HUES64 (cell line): Measurements from ENCODE around the gene KDM4B.
"Not testable (repeated sequence)": the region's sequence is repeated elsewhere in the genome, so short reads cannot be mapped to it uniquely, and the experiment has no call there.

Experiments used
- H3K27ac ChIP-seq: 2 replicates; pipeline ENCODE4 v1.7.0; 2013; ENCODE audit warnings: low read depth, low read length, inconsistent platforms
- H3K27me3 ChIP-seq: 2 replicates; pipeline ENCODE4 v1.6.1; 2013; ENCODE audit warnings: mild to moderate bottlenecking, low read length; ENCODE audit not compliant: insufficient read depth
- H3K36me3 ChIP-seq: 2 replicates; pipeline ENCODE4 v1.6.1; 2013; ENCODE audit warnings: mild to moderate bottlenecking, low read length; ENCODE audit not compliant: insufficient read depth
- H3K4me1 ChIP-seq: 2 replicates; pipeline ENCODE4 v1.6.1; 2013; ENCODE audit warnings: mild to moderate bottlenecking, low read length, moderate library complexity; ENCODE audit not compliant: insufficient read depth
- H3K4me3 ChIP-seq: 2 replicates; pipeline ENCODE4 v1.5.1; 2013; ENCODE audit warnings: mild to moderate bottlenecking, low read length, moderate library complexity
- H3K9ac ChIP-seq: 2 replicates; pipeline ENCODE4 v1.6.1; 2013; ENCODE audit warnings: mild to moderate bottlenecking, low read depth, low read length
- H3K9me3 ChIP-seq: 2 replicates; pipeline ENCODE4 v1.6.1; 2013; ENCODE audit warnings: low read depth, low read length; ENCODE audit not compliant: insufficient read depth
- WGBS: fragments of 150-250, 120-280 bp; methylation state at CpG from one replicate; pipeline ENCODE4 v1.1.7; 2013; ENCODE audit warnings: missing lambda C conversion rate; 5-methylcytosine and 5-hydroxymethylcytosine counted together

Gene KDM4B

GRCh38 chr19:5152013-5152763 is 183.3 kb downstream of the KDM4B start:
- Histone ChIP-seq H3K9ac (no peak overlapping the region), H3K27me3 (no peaks in the 10 kb centered on the region), H3K9me3 (no peaks in the 10 kb centered on the region), H3K4me3 (no peak overlapping the region), H3K4me1 (peaks cover 12% of the 10 kb centered on the region), H3K36me3 (no peaks in the 10 kb centered on the region), H3K27ac (no peak overlapping the region)
- 97% methylated on average over 26 of the region's 27 CpGs for WGBS

GRCh38 chr19:5152767-5153532 is 184.0 kb downstream of the KDM4B start:
- no peak overlapping the region for H3K9ac ChIP-seq
- WGBS = 91% methylated on average over 23 of the region's 24 CpGs
- no peak overlapping the region for H3K27ac ChIP-seq

GRCh38 chr19:5153601-5154128 is 184.8 kb downstream of the KDM4B start:
- H3K9me3 ChIP-seq = peaks cover 3% of the 10 kb centered on the region; the same call in 1 of the 2 replicates
- no peak overlapping the region for H3K9ac ChIP-seq
- WGBS = 92% methylated on average over 14 of the region's 14 CpGs

More at GRCh38 chr19:5152767-5153532, 184.0 kb downstream of the KDM4B start:
- Histone ChIP-seq H3K36me3 (no peaks in the 10 kb centered on the region), H3K27me3 (no peaks in the 10 kb centered on the region), H3K4me1 (peaks cover 12% of the 10 kb centered on the region), H3K9me3 (no peaks in the 10 kb centered on the region), H3K4me3 (no peak overlapping the region)

DNA sequence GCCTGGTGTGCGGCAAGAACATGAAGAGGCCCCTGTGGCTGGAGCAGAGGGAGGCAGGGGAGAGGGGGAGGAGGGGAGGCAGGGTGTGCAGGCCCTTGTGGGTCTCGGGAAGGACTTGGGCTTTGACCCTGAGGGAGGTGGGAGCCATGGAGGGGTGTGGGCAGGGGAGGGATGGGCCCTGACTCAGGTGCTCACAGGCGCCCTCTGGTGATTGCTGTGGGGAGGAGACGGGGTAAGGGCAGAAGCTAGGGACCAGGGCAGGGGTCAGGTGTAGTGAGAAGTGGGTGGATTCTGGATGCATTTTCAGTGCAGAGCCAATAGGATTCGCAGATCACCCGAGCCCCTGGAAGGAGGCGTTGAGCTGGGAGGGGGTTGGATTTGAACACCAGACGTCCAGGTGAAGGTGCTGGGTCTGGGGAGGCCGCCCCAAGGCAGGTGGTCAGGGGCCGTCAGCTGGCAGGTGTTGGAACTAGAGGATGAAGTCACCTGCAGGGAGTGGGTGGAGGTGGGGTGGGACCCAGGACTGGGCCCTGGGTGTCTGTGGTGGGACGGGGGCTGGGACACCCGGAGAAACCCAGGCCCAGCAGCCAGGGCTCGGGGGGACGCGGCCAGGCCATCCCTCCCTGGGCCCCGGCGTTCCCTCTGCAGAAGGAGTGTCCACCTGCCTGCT is 185.4 kb downstream of the KDM4B start:
- Histone ChIP-seq H3K27ac (no peak overlapping the region), H3K4me1 (peaks cover 12% of the 10 kb centered on the region), H3K36me3 (no peaks in the 10 kb centered on the region), H3K9ac (no peak overlapping the region), H3K4me3 (no peak overlapping the region), H3K9me3 (peaks cover 7% of the 10 kb centered on the region; the same call in 1 of the 2 replicates), H3K27me3 (no peaks in the 10 kb centered on the region)
- WGBS = 79% methylated on average over 17 of the region's 17 CpGs

More at GRCh38 chr19:5153601-5154128, 184.8 kb downstream of the KDM4B start:
- Histone ChIP-seq H3K27ac (no peak overlapping the region), H3K4me1 (peaks cover 12% of the 10 kb centered on the region), H3K36me3 (no peaks in the 10 kb centered on the region), H3K27me3 (no peaks in the 10 kb centered on the region), H3K4me3 (no peak overlapping the region)

DNA sequence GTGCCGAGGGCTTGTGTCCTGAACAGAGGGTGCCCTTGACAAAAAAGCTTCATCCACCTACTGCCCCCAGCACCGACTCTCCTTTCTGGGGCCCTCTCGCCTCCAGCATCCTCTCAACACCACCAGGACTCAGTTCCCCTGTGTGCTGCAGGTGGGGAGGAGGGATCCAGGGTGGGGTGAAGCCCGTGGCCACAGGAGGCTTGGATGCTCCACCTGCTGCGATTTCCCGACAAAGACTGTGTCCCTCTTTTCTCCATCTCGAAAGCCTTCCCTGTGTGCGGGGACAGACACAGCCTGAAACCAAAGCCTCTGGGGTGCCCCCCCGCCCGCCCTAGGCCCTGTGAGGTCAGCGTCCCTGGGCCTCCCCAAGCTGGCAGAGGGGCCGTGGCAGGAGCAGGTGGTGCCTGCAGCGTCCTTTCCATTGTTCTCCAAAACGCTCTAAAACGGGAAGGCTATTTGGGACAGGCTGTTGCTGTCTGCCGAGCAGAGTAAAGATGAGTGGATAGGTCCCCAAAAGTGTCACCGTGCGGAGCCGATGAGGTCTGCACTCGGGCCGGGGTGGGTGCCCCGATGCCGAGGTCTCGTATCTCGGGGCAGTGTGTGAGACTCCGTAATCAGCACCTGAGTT is 186.0 kb downstream of the KDM4B start:
- no peaks in the 10 kb centered on the region for H3K36me3 ChIP-seq

GRCh38 chr19:5155586-5156210 is 186.8 kb downstream of the KDM4B start:
- Histone ChIP-seq H3K9me3 (peaks cover 8% of the 10 kb centered on the region; the same call in 1 of the 2 replicates), H3K36me3 (no peaks in the 10 kb centered on the region), H3K27me3 (no peaks in the 10 kb centered on the region), H3K9ac (no peak overlapping the region), H3K27ac (no peak overlapping the region; the same call in 1 of the 2 replicates), H3K4me3 (no peak overlapping the region), H3K4me1 (peaks cover 6% of the 10 kb centered on the region)
- WGBS = 95% methylated on average over 10 of the region's 10 CpGs

More for the DNA sequence above, 186.0 kb downstream of the KDM4B start:
- no peaks in the 10 kb centered on the region for H3K27me3 ChIP-seq
- no peak overlapping the region for H3K27ac ChIP-seq
- WGBS = 92% methylated on average over 25 of the region's 26 CpGs
- H3K9me3 ChIP-seq = peaks cover 8% of the 10 kb centered on the region; the same call in 1 of the 2 replicates
- H3K4me1 ChIP-seq = peaks cover 12% of the 10 kb centered on the region
- no peak overlapping the region for H3K4me3 ChIP-seq
- no peak overlapping the region for H3K9ac ChIP-seq

GRCh38 chr19:5156231-5156986 is 187.5 kb downstream of the KDM4B start:
- Histone ChIP-seq H3K27me3 (no peaks in the 10 kb centered on the region), H3K36me3 (no peaks in the 10 kb centered on the region), H3K4me3 (no peak overlapping the region), H3K27ac (no peak overlapping the region; the same call in 1 of the 2 replicates), H3K4me1 (no peaks in the 10 kb centered on the region), H3K9me3 (peaks cover 11% of the 10 kb centered on the region; the same call in 1 of the 2 replicates), H3K9ac (0 out of 2 replicates have a peak overlapping the region, but pooled peaks have one; percentile 20)
- WGBS = 73% methylated on average over 23 of the region's 23 CpGs

GRCh38 chr19:5157186-5157585 is 188.3 kb downstream of the KDM4B start:
- Histone ChIP-seq H3K4me1 (no peaks in the 10 kb centered on the region), H3K4me3 (no peak overlapping the region), H3K36me3 (no peaks in the 10 kb centered on the region), H3K9me3 (peaks cover 11% of the 10 kb centered on the region; the same call in 1 of the 2 replicates), H3K9ac (no peak overlapping the region), H3K27ac (no peak overlapping the region), H3K27me3 (no peaks in the 10 kb centered on the region)
- 93% methylated on average over 4 of the region's 4 CpGs for WGBS

GRCh38 chr19:5158549-5159134 is 189.7 kb downstream of the KDM4B start:
- WGBS = 95% methylated on average over 7 of the region's 7 CpGs
- H3K9ac ChIP-seq = not testable (repeated sequence)

More at GRCh38 chr19:5158549-5159134, 189.7 kb downstream of the KDM4B start:
- not testable (repeated sequence) for H3K4me1 ChIP-seq, H3K36me3 ChIP-seq, H3K4me3 ChIP-seq, H3K27me3 ChIP-seq, H3K27ac ChIP-seq
- peaks cover 11% of the 10 kb centered on the region; the same call in 1 of the 2 replicates for H3K9me3 ChIP-seq
